H1 (cell line): Measurements from ENCODE around the gene NUTM1. TPM values are rescaled to one million over a fixed set of nuclear protein-coding genes. Genes with fewer than 3 reads are reported as not detected.

Experiments used
- CBX8 ChIP-seq: fragments of 300-800, 300-1000 bp; sonication (generic); IDR thresholded peaks from 2 replicates; pipeline ENCODE4 v1.7.1; 2016; ENCODE audit warnings: low read depth, low read length, borderline replicate concordance
- CTBP2 ChIP-seq: IDR thresholded peaks from 2 replicates; pipeline ENCODE4 v1.7.0; 2011; ENCODE audit warnings: borderline replicate concordance, mild to moderate bottlenecking, moderate library complexity, mixed read lengths, low read length; ENCODE audit not compliant: insufficient read depth, insufficient read length
- EZH2 ChIP-seq: fragments of 200-600 bp; sonication (generic); IDR thresholded peaks from 2 replicates; pipeline ENCODE4 v1.7.1; 2012; ENCODE audit warnings: low read depth, mild to moderate bottlenecking, moderate library complexity, low read length, inconsistent platforms; ENCODE audit not compliant: severe bottlenecking
- FOSL1 ChIP-seq: IDR thresholded peaks from 2 replicates; pipeline ENCODE4 v1.6.1; 2011; ENCODE audit warnings: mild to moderate bottlenecking, low read depth, low read length, moderate library complexity; ENCODE audit not compliant: insufficient read depth
- POU5F1 ChIP-seq: IDR thresholded peaks from 2 replicates; pipeline ENCODE4 v1.6.1; 2011; ENCODE audit warnings: low read depth, mild to moderate bottlenecking, low read length, moderate library complexity
- TBP ChIP-seq: IDR thresholded peaks from 2 replicates; pipeline ENCODE4 v1.6.1; 2011; ENCODE audit warnings: low read depth, low read length, improper control_type of control experiment
- polyA plus RNA-seq, 7 experiments: library from polyadenylated mRNA; depleted of rRNA in 3 of 7; stranded (reverse) in 5 of 7; unstranded in 2 of 7; fragments of >200 nt in 5 of 7; fragments of 200-250 nt in 2 of 7; gene quantifications; 1 replicate in 5 of 7; 2 replicates in 1 of 7; 4 replicates in 1 of 7; pipeline versions ENCODE4 v1.2.1 to v1.2.3, GENCODE V29; 2011 to 2013; ENCODE audit warnings: missing spikeins in 2 of 7, mixed read lengths in 2 of 7
- total RNA-seq: library from RNA; stranded (reverse); fragmentation: NEBNext Ultra II Directional; extraction: Animal tissue kit (Norgen Biotek cat#: 25700); gene quantifications from 2 replicates; pipeline ENCODE4 v1.2.1, GENCODE V29; 2021

The NUTM1 gene
- total and polyA plus RNA-seq, 2 of the 8 experiments (the other 6 are each of a cell fraction or from before 2014, with no cell fraction given) = 0.39 to 0.60 TPM

GRCh38 chr15:34336231-34336990 lies 6.7 kb upstream of the NUTM1 start (continued):
- TF ChIP-seq TBP (no peak), EZH2 (no peak), CTBP2 (no peak), CBX8 (no peak), FOSL1 (no peak), POU5F1 (no peak)
